ENCODE measurements around the gene CNOT2. TPM values are rescaled to one million over a fixed set of nuclear protein-coding genes. Genes with fewer than 3 reads are reported as not detected.
"Not testable (repeated sequence)": the region's sequence is repeated elsewhere in the genome, so short reads cannot be mapped to it uniquely, and the experiment has no call there.

Gene CNOT2
- total RNA-seq, 2 donors from 2014 or later = 94.8 to 111 TPM

DNA sequence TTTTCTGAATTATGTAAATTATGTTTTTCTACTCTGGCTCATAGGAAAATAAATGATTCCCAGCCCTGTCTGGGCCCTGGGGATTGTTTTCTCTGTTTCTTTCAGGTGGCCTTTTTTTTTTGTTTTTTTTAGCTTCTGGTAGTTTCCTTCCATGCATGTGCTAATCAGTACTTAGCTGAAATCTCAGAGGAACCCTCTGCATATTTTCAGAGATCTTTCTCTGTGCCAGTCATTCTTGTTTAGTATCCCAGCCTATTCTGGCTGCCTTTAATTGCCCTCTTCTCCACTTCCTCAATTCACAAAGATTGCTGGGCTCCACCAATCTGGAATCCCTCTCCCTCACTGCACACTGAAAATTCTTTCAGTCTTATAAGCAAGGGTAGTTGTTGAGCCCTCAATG is 46.9 kb downstream of the CNOT2 start:
- no peak overlapping the region for H3K27ac ChIP-seq
- TF ChIP-seq, protein P1, sequence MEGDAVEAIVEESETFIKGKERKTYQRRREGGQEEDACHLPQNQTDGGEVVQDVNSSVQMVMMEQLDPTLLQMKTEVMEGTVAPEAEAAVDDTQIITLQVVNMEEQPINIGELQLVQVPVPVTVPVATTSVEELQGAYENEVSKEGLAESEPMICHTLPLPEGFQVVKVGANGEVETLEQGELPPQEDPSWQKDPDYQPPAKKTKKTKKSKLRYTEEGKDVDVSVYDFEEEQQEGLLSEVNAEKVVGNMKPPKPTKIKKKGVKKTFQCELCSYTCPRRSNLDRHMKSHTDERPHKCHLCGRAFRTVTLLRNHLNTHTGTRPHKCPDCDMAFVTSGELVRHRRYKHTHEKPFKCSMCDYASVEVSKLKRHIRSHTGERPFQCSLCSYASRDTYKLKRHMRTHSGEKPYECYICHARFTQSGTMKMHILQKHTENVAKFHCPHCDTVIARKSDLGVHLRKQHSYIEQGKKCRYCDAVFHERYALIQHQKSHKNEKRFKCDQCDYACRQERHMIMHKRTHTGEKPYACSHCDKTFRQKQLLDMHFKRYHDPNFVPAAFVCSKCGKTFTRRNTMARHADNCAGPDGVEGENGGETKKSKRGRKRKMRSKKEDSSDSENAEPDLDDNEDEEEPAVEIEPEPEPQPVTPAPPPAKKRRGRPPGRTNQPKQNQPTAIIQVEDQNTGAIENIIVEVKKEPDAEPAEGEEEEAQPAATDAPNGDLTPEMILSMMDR (IDR thresholded peaks at IDR 0.05) = no peak
- H3K9me3 ChIP-seq = no peaks in the 10 kb centered on the region
- H3K4me3 ChIP-seq = no peak overlapping the region
- DNase-seq (ENCODE audit: low spot score) (no peak), ATAC-seq (ENCODE audit: insufficient number of reproducible peaks, low FRiP score, low read depth) (no peak)
- peaks cover 0 to 9% of the 10 kb centered on the region in 2 donors for H3K4me1 ChIP-seq (ENCODE audit: control insufficient read depth in 1 of 2, low read depth in 2 of 2)
- H3K27me3 ChIP-seq (replicated peaks; ENCODE audit: insufficient read depth) = no peaks in the 10 kb centered on the region
- no peaks in the 10 kb centered on the region for H3K36me3 ChIP-seq

DNA sequence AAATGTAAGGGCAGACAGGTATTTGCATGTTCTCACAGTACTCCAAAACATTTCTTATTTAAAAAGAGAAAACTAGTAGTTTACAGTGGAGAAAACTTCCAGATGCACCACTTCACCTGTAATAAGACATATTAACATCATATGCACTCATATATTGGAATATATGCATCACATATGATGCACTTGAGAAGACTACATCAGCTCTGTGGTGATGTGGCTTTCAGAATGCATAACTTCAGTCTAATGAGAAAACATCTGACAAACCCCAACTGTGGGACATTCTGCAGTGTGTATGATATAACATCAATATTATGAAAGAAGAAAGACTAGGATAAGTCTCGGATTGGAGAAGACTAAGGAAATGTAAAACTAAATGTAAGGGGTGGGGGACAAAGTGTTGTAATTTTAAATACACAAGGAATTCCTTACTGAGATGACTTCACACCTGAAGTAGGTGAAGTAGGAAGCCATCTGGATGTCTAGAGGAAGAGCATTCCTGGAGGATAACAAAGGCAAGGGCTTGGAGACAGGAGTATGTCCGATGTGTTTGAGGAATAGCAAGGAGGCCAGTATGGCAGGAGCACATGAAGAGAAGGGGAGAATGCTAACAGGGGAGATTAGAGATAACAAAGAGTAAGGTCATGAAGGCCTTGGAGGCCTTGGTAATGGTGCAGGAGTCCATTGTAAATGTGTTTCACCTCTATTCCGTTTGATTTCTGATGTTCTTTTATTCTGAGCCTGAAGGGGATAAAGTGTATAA is 49.0 kb downstream of the CNOT2 start:
- H3K27ac ChIP-seq = no peak overlapping the region
- H3K36me3 ChIP-seq = no peaks in the 10 kb centered on the region
- H3K4me3 ChIP-seq = no peak overlapping the region
- TF ChIP-seq, protein P1 (IDR thresholded peaks at IDR 0.05) = no peak
- H3K9me3 ChIP-seq = no peaks in the 10 kb centered on the region
- peaks cover 0 to 9% of the 10 kb centered on the region in 2 donors for H3K4me1 ChIP-seq (ENCODE audit: control insufficient read depth in 1 of 2, low read depth in 2 of 2)
- DNase-seq (ENCODE audit: low spot score) = no peak
- H3K27me3 ChIP-seq (replicated peaks; ENCODE audit: insufficient read depth) = no peaks in the 10 kb centered on the region
- no peak for ATAC-seq (ENCODE audit: insufficient number of reproducible peaks, low FRiP score, low read depth)

DNA sequence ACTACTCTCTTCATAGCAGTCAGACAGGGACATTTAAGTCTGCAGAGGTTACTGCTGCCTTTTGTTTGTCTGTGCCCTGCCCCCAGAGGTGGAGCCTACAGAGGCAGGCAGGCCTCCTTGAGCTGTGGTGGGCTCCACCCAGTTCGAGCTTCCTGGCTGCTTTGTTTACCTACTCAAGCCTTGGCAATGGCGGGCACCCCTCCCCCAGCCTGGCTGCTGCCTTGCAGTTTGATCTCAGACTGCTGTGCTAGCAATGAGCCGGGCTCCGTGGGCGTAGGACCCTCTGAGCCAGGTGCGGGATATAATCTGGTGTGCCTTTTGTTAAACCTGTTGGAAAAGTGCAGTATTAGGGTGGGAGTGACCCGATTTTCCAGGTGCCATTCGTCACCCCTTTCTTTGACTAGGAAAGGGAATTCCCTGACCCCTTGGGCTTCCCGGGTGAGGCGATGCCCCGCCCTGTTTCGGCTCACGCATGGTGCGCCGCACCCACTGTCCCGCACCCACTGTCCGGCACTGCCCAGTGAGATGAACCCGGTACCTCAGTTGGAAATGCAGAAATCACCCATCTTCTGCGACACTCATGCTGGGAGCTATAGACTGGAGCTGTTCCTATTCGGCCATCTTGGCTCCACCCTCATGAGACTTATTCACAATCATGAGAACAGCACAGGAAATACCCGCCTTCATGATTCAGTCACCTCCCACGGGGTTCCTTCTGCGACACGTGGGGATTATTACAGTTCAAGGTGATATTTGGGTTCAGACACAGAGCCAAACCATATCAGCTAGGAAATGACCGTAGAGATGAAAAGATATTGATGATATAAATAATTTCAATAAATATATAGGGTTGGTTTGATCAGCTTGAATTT is 61.7 kb downstream of the CNOT2 start:
- H3K4me3 ChIP-seq; ATAC-seq (ENCODE audit: insufficient number of reproducible peaks, low FRiP score, low read depth); H3K27me3 ChIP-seq (replicated peaks; ENCODE audit: insufficient read depth); H3K4me1 ChIP-seq (ENCODE audit: control insufficient read depth in 1 of 2, low read depth in 2 of 2); H3K9me3 ChIP-seq; DNase-seq (ENCODE audit: low spot score); H3K36me3 ChIP-seq: not testable (repeated sequence)
- peak overlapping the region in 1 of 2 donors; percentile 44 for H3K27ac ChIP-seq

DNA sequence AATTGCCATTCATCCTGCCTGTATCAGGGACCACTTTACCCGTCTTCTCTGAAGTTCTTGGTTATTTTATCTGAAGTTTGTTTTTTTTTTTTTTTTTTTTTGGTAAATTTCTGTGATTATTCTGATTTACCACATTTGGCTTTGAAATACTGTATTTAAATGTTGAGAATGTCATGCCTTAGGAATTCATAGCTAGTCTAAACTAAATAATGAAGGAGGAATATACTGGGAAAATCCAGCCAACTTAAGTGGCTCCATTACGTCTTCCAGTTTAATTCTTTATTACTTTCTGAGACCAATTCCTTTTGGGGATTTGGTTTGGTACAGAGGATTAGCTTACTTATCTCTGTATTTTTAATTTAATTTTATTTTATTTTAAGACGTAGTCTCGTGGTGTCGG is 62.6 kb downstream of the CNOT2 start:
- peak overlapping the region in 1 of 2 donors; percentile 68 for H3K27ac ChIP-seq
- TF ChIP-seq, protein P1 (IDR thresholded peaks at IDR 0.05) = no peak
- H3K4me1 ChIP-seq (ENCODE audit: control insufficient read depth in 1 of 2, low read depth in 2 of 2) = peaks cover 4 to 6% of the 10 kb centered on the region in 2 donors
- H3K36me3 ChIP-seq = no peaks in the 10 kb centered on the region
- H3K9me3 ChIP-seq = no peaks in the 10 kb centered on the region
- ATAC-seq (ENCODE audit: insufficient number of reproducible peaks, low FRiP score, low read depth) (no peak), DNase-seq (ENCODE audit: low spot score) (no peak)
- no peak overlapping the region for H3K4me3 ChIP-seq
- no peaks in the 10 kb centered on the region for H3K27me3 ChIP-seq (replicated peaks; ENCODE audit: insufficient read depth)

DNA sequence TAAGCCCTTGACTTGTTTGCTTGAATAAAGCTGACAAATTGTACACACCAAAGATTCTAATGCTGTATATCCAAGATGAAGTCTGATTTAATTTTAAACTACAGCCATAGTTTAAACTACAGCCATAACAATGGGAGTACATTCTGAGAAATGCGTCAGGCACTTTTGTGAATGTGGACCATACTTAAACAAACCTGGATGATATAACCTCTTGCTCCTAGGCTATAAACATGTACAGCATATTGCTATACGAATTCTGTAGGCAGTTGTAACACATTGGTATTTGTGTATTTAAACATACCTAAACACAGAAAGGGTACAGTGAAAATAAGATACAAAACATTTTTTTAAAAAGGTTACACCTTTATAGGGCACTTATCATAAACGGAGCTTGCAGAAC is 63.4 kb downstream of the CNOT2 start:
- TF ChIP-seq, protein P1 (IDR thresholded peaks at IDR 0.05) = no peak
- peak overlapping the region in 1 of 2 donors; percentile 68 for H3K27ac ChIP-seq
- no peaks in the 10 kb centered on the region for H3K36me3 ChIP-seq
- no peaks in the 10 kb centered on the region for H3K27me3 ChIP-seq (replicated peaks; ENCODE audit: insufficient read depth)
- ATAC-seq (ENCODE audit: insufficient number of reproducible peaks, low FRiP score, low read depth) = no peak
- H3K4me1 ChIP-seq (ENCODE audit: control insufficient read depth in 1 of 2, low read depth in 2 of 2) = peaks cover 4 to 6% of the 10 kb centered on the region in 2 donors
- no peak overlapping the region for H3K4me3 ChIP-seq
- H3K9me3 ChIP-seq = no peaks in the 10 kb centered on the region
- DNase-seq (ENCODE audit: low spot score) = no peak

Data from thoracic aorta (tissue), 2 donors.